Right ventricle myocardium inferior (tissue), 1 donor: ENCODE data around the gene SNCB. TPM values are rescaled to one million over a fixed set of nuclear protein-coding genes. Genes with fewer than 3 reads are reported as not detected.
A peak's percentile ranks its signal among the peaks of the same experiment; 100 is the strongest.

ENCODE experiments used
- ATAC-seq: fragments of 200-7000 bp; cut with Tn5 transposase; one replicate; pipeline ENCODE4 v1.9.1; 2020; ENCODE audit warnings: mild to moderate bottlenecking, moderate library complexity
- DNase-seq: peaks from one replicate; pipeline ENCODE4 v3.0.0; 2021; ENCODE audit errors: missing footprints
- intact Hi-C: fragments of 100-400 bp; cut with DNase I; formaldehyde crosslinking; loops from one replicate; pipeline ENCODE4 v1.11.0; 2022
- total RNA-seq: library from RNA; stranded (reverse); fragmentation: NEBNext Ultra II Directional; extraction: Animal tissue kit (Norgen Biotek cat#: 25700); gene quantifications from one replicate; pipeline ENCODE4 v1.2.1, GENCODE V29; 2021
- donor health status: DM: no; HTN: yes; CAD: no; lungs with severe emphysema.

Gene SNCB
- total RNA-seq, 1 donor from 2014 or later, result not detected

GRCh38 chr5:176630681-176631222 lies 418 bp upstream of the SNCB start:
- intact Hi-C loops, result no loop called here
- ATAC-seq (no peak), DNase-seq (no peak)

GRCh38 chr5:176629317-176629852 lies 949 bp downstream of the SNCB start:
- DNase-seq, result no peak
- ATAC-seq, result no peak
- intact Hi-C loops, result no loop called here

- no peak for ATAC-seq
Observed at GRCh38 chr5:176628406-176629228, 1.7 kb downstream of the SNCB start.

GRCh38 chr5:176627582-176627981 lies 2.8 kb downstream of the SNCB start:
- intact Hi-C loops, result no loop called here
- ATAC-seq, result no peak
- DNase-seq, result no peak

More at GRCh38 chr5:176628406-176629228, 1.7 kb downstream of the SNCB start:
- DNase-seq, result no peak
- intact Hi-C loops, result no loop called here

GRCh38 chr5:176626876-176627236 lies 3.5 kb downstream of the SNCB start:
- DNase-seq (no peak), ATAC-seq (no peak)
- intact Hi-C loops, result no loop called here

- intact Hi-C loops, result no loop called here
- ATAC-seq (no peak), DNase-seq (peak; percentile 40)
Observed at GRCh38 chr5:176625966-176626875, 4.1 kb downstream of the SNCB start.

- ATAC-seq (no peak), DNase-seq (peak; percentile 26)
- intact Hi-C loops, result no loop called here
Observed at GRCh38 chr5:176625512-176625911, 4.8 kb downstream of the SNCB start.

GRCh38 chr5:176624938-176625337 lies 5.4 kb downstream of the SNCB start:
- ATAC-seq (no peak), DNase-seq (peak; percentile 14)
- intact Hi-C loops, result no loop called here

GRCh38 chr5:176624142-176624541 lies 6.2 kb downstream of the SNCB start:
- ATAC-seq (no peak), DNase-seq (peak; percentile 22)
- intact Hi-C loops, result no loop called here

GRCh38 chr5:176621661-176622079 lies 8.7 kb downstream of the SNCB start:
- intact Hi-C loops, result no loop called here
- peak; percentile 40 for ATAC-seq
- DNase-seq, result peak; percentile 55

- peak; percentile 47 for DNase-seq
- intact Hi-C loops, result no loop called here
- ATAC-seq, result no peak
Observed at GRCh38 chr5:176620333-176620981, 9.9 kb downstream of the SNCB start.

GRCh38 chr5:176619569-176620332 lies 10.6 kb downstream of the SNCB start:
- DNase-seq (peak; percentile 45), ATAC-seq (no peak)
- intact Hi-C loops, result no loop called here

GRCh38 chr5:176619203-176619568 lies 11.1 kb downstream of the SNCB start:
- ATAC-seq, result no peak
- DNase-seq, result peak; percentile 80
- intact Hi-C loops, result no loop called here

GRCh38 chr5:176618783-176619182 lies 11.6 kb downstream of the SNCB start:
- DNase-seq (peak; percentile 3), ATAC-seq (no peak)
- intact Hi-C loops, result no loop called here

GRCh38 chr5:176616511-176616910 lies 13.8 kb downstream of the SNCB start:
- intact Hi-C loops, result no loop called here
- no peak for ATAC-seq
- DNase-seq, result no peak

- DNase-seq, result no peak
- ATAC-seq, result no peak
- intact Hi-C loops, result no loop called here
Observed at GRCh38 chr5:176614805-176615478, 15.4 kb downstream of the SNCB start.

- no peak for ATAC-seq
- intact Hi-C loops, result no loop called here
- no peak for DNase-seq
Observed at GRCh38 chr5:176612855-176613254, 17.5 kb downstream of the SNCB start.

- no peak for ATAC-seq
- no peak for DNase-seq
- intact Hi-C loops, result no loop called here
Observed at GRCh38 chr5:176612008-176612407, 18.3 kb downstream of the SNCB start.
